Caco-2 (cell line): ENCODE data around the gene STPG1. TPM values are rescaled to one million over a fixed set of nuclear protein-coding genes. Genes with fewer than 3 reads are reported as not detected.

Experiments
- BruUV-seq: library from RNA; stranded (reverse); fragments of 400-500 nt; replicated peaks from 2 replicates; lab custom pipeline; 2021; lab: Mats Ljungman, UMichigan
- CTCF ChIA-PET: fragments of 300-600 bp; sonication (Branson Sonifier 250); formaldehyde crosslinking; loops from one replicate; lab custom pipeline; 2022; ENCODE audit warnings: antibody characterized with exemption; lab: Charles Lee
- POLR2A ChIA-PET: fragments of 300-600 bp; sonication (Branson Sonifier 250); formaldehyde crosslinking; loops from one replicate; lab custom pipeline; 2022; ENCODE audit warnings: antibody characterized with exemption; lab: Charles Lee
- DNase-seq, 2 experiments: peaks; one replicate each; pipeline versions ENCODE4 v3.0.0 to v3.0.0-alpha.2; 2020 to 2022
- H3K27me3 ChIP-seq: replicated peaks from 2 replicates; pipeline ENCODE4 v1.6.0; 2011; ENCODE audit warnings: low read length; ENCODE audit not compliant: control insufficient read depth, insufficient read depth
- H3K36me3 ChIP-seq: 2 replicates; pipeline ENCODE4 v1.5.1; 2011; ENCODE audit warnings: low read length; ENCODE audit not compliant: control insufficient read depth, insufficient read depth
- H3K4me1 ChIP-seq: fragments of 250-450 bp; sonication (Bioruptor Pico); 2 replicates; pipeline ENCODE4 v1.5.1; 2020; ENCODE audit warnings: mild to moderate bottlenecking
- H3K4me3 ChIP-seq: 2 replicates; pipeline ENCODE4 v1.5.1; 2011; ENCODE audit warnings: low read depth, mild to moderate bottlenecking, control low read depth, low read length
- H3K9me3 ChIP-seq: fragments of 250-450 bp; sonication (Bioruptor Pico); 2 replicates; pipeline ENCODE4 v1.5.1; 2020; ENCODE audit warnings: mild to moderate bottlenecking, moderate library complexity
- H3K27ac Mint-ChIP-seq: one replicate; pipeline ENCODE4 v1.8.0; 2022; ENCODE audit warnings: mixed read lengths; ENCODE audit not compliant: unreplicated experiment
- H3K27me3 Mint-ChIP-seq: one replicate; pipeline ENCODE4 v1.8.0; 2022; ENCODE audit warnings: mixed read lengths; ENCODE audit not compliant: insufficient read depth, unreplicated experiment
- H3K36me3 Mint-ChIP-seq: one replicate; pipeline ENCODE4 v1.8.0; 2022; ENCODE audit warnings: mild to moderate bottlenecking, mixed read lengths; ENCODE audit not compliant: insufficient read depth, unreplicated experiment
- H3K4me1 Mint-ChIP-seq: one replicate; pipeline ENCODE4 v1.8.0; 2022; ENCODE audit warnings: low read depth, mixed read lengths; ENCODE audit not compliant: unreplicated experiment
- H3K4me3 Mint-ChIP-seq: one replicate; pipeline ENCODE4 v1.8.0; 2022; ENCODE audit warnings: mild to moderate bottlenecking, moderate library complexity, mixed read lengths; ENCODE audit not compliant: unreplicated experiment
- H3K9me3 Mint-ChIP-seq: one replicate; pipeline ENCODE4 v1.8.0; 2022; ENCODE audit warnings: mixed read lengths; ENCODE audit not compliant: unreplicated experiment
- intact Hi-C: fragments of 100-400 bp; cut with micrococcal nuclease; formaldehyde crosslinking; loops from one replicate; pipeline ENCODE4 v1.10.0; 2022; ENCODE audit not compliant: unreplicated experiment
- total RNA-seq: library from RNA; stranded (reverse); gene quantifications from 2 replicates; pipeline ENCODE4 v1.2.3, GENCODE V29; 2022
- TF ChIP-seq, protein P1 (sequence below), 2 experiments: fragments of 200-600 bp in 1 of 2; IDR thresholded peaks; 1 replicate in 1 of 2; 2 replicates in 1 of 2; pipeline versions ENCODE4 v1.5.1 to v1.8.0; 2011 to 2022; ENCODE audit warnings: antibody characterized with exemption in 1 of 2, control low read depth in 1 of 2, inconsistent platforms in 1 of 2, low read depth in 1 of 2, low read length in 1 of 2, mild to moderate bottlenecking in 1 of 2, moderate library complexity in 1 of 2; ENCODE audit not compliant: insufficient read depth in 1 of 2, severe bottlenecking in 1 of 2, unreplicated experiment in 1 of 2

The STPG1 gene
- total RNA-seq, 1 experiment from 2014 or later: 8.6 TPM

- no peaks in the 10 kb centered on the region for H3K9me3 Mint-ChIP-seq
- Histone ChIP-seq H3K36me3 (no peaks in the 10 kb centered on the region), H3K4me1 (peaks cover 21% of the 10 kb centered on the region), H3K27me3 (no peaks in the 10 kb centered on the region), H3K4me3 (no peak overlapping the region), H3K9me3 (no peaks in the 10 kb centered on the region)
- intact Hi-C loops: no loop called here
- peak overlapping the region; percentile 98 for H3K27ac Mint-ChIP-seq
- H3K4me1 Mint-ChIP-seq: peaks cover 18% of the 10 kb centered on the region
- BruUV-seq: no TSS peak
- TF ChIP-seq, protein P1, sequence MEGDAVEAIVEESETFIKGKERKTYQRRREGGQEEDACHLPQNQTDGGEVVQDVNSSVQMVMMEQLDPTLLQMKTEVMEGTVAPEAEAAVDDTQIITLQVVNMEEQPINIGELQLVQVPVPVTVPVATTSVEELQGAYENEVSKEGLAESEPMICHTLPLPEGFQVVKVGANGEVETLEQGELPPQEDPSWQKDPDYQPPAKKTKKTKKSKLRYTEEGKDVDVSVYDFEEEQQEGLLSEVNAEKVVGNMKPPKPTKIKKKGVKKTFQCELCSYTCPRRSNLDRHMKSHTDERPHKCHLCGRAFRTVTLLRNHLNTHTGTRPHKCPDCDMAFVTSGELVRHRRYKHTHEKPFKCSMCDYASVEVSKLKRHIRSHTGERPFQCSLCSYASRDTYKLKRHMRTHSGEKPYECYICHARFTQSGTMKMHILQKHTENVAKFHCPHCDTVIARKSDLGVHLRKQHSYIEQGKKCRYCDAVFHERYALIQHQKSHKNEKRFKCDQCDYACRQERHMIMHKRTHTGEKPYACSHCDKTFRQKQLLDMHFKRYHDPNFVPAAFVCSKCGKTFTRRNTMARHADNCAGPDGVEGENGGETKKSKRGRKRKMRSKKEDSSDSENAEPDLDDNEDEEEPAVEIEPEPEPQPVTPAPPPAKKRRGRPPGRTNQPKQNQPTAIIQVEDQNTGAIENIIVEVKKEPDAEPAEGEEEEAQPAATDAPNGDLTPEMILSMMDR (IDR thresholded peaks at IDR 0.05; ENCODE audit: insufficient read depth in 1 of 2, low read depth in 1 of 2, low read length in 1 of 2, severe bottlenecking in 1 of 2, unreplicated experiment in 1 of 2): no peak
- H3K36me3 Mint-ChIP-seq: peaks cover 6% of the 10 kb centered on the region
- ChIA-PET CTCF (interaction anchor here (0.7 kb wide), 1 partner anchor 283 kb away, joined by 3 read pairs; no protein-coding TSS in a partner anchor), POLR2A (no interaction called here)
- DNase-seq: no peak
- no peaks in the 10 kb centered on the region for H3K27me3 Mint-ChIP-seq
- H3K4me3 Mint-ChIP-seq: peak overlapping the region; percentile 22
Measured at GRCh38 chr1:24373710-24374109, 39.9 kb downstream of the STPG1 start.

GRCh38 chr1:24373044-24373443, 40.5 kb downstream of the STPG1 start:
- peaks cover 18% of the 10 kb centered on the region for H3K4me1 Mint-ChIP-seq
- Histone ChIP-seq H3K36me3 (no peaks in the 10 kb centered on the region), H3K27me3 (no peaks in the 10 kb centered on the region), H3K4me3 (no peak overlapping the region), H3K4me1 (peaks cover 21% of the 10 kb centered on the region), H3K9me3 (no peaks in the 10 kb centered on the region)
- TF ChIP-seq, protein P1 (IDR thresholded peaks at IDR 0.05; ENCODE audit: insufficient read depth in 1 of 2, low read depth in 1 of 2, low read length in 1 of 2, severe bottlenecking in 1 of 2, unreplicated experiment in 1 of 2): no peak
- no TSS peak for BruUV-seq
- no peak for DNase-seq
- H3K36me3 Mint-ChIP-seq: peaks cover 6% of the 10 kb centered on the region
- CTCF ChIA-PET: no interaction called here
- H3K4me3 Mint-ChIP-seq: no peak overlapping the region
- H3K9me3 Mint-ChIP-seq: no peaks in the 10 kb centered on the region
- H3K27me3 Mint-ChIP-seq: no peaks in the 10 kb centered on the region
- POLR2A ChIA-PET: no interaction called here
- intact Hi-C loops: no loop called here
- peak overlapping the region; percentile 98 for H3K27ac Mint-ChIP-seq

DNA sequence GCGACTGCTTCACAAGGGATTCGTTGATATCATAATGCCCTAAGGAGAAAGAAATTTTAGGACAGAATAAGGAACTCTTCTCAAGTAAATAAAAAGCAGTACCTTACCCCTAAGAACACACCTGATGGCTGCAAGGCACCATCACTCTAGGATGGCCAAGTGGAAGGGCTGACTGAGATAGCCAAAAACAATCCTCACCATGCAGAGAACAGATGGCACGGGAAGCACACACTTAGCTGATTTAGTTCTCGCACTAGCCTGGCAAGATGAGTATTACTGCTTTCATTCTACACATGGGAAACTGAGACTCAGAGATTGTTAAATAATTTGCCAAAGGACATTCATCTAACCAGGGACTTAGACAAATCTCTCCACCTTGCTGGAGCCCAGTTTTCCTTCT, 43.8 kb downstream of the STPG1 start:
- CTCF ChIA-PET: no interaction called here
- H3K27me3 ChIP-seq: no peaks in the 10 kb centered on the region
- Mint-ChIP-seq H3K36me3 (no peaks in the 10 kb centered on the region), H3K27ac (no peak overlapping the region), H3K4me3 (no peak overlapping the region), H3K4me1 (peaks cover under 1% of the 10 kb centered on the region), H3K9me3 (no peaks in the 10 kb centered on the region), H3K27me3 (no peaks in the 10 kb centered on the region)
- H3K4me3 ChIP-seq: no peak overlapping the region
- DNase-seq: no peak
- intact Hi-C loops: no loop called here
- TF ChIP-seq, protein P1 (IDR thresholded peaks at IDR 0.05; ENCODE audit: insufficient read depth in 1 of 2, low read depth in 1 of 2, low read length in 1 of 2, severe bottlenecking in 1 of 2, unreplicated experiment in 1 of 2): no peak
- no TSS peak for BruUV-seq
- H3K9me3 ChIP-seq: no peaks in the 10 kb centered on the region
- H3K4me1 ChIP-seq: peaks cover 9% of the 10 kb centered on the region
- no peaks in the 10 kb centered on the region for H3K36me3 ChIP-seq
- POLR2A ChIA-PET: no interaction called here
